GM21619 (cell line): ENCODE results near the gene SAMD10.
A peak's percentile ranks its signal among the peaks of the same experiment; 100 is the strongest.

Source experiments
- ATAC-seq: cut with Tn5 transposase; IDR thresholded peaks from one replicate; pipeline ENCODE4 v1.9.1; 2021; ENCODE audit not compliant: unreplicated experiment

Gene SAMD10

DNA sequence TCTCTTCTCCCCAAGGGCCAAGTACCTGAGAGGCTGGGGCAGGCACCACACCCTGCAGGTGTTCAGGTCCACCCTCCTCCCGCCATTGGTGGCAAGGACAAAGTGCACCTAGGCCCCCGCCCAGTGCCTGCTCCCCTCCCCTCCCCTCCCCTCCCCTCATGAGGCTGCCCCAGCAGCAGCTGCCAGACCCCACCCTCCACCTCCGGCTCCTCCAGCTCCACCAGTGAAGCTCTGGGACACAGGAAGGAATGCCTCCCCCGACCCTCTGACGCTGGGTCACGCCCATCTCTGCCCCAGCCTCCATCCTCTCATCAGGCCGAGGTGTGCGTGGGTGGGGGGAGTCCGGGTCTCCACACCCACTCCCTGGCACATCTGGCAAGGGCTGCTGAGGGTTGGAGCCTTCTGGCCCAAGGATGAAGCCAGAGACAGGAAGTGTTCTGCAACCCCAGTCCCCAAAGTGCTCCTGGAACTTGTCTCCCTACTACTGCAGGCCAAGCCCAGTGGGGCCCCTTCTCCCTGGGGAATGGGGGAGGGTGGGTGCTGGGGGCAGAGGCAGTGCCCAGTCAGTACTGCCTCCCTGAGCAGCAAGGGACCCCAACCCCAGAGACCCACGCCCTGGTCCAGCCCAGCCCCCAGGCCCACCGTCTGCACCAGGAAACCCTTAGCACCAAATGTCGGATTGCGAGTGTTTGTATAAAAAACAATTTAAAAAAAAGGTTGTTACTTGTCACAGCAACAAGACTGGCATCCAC is 21.6 kb downstream of the SAMD10 start:
- ATAC-seq, result no peak

DNA sequence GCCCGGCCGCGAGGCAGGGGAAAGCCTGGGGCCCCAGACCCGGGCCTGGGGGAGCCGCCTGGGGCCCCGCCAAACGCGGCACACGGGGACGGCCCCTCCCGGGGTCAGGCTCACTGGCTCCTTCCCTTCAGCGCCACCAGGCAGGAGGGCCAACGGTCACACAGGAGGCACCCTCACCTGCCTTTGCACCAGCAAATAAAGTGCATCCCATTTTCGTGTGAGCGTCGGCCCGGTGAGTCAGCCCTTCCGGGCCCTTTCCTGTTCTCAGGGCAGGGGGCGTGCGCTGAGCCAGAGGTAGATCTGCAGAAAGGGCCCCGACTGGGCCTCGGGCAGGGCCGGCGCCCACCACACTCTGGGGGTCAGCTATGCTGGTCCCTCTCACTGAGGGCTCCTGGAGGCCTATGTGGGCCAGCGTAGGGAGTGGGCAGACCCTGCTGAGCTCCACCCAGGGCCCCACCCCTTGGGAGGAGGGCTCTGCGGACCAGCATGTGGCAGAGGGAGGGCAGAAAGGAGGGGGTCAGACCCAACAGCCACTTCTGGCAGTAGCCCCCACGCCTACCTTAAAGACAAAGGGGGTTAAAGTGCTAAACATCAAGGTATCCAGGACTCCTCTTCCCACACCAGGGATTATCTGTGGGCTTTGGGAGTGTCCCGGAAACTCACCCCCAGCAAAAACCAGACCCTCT is 22.3 kb downstream of the SAMD10 start:
- peak; percentile 14 for ATAC-seq

DNA sequence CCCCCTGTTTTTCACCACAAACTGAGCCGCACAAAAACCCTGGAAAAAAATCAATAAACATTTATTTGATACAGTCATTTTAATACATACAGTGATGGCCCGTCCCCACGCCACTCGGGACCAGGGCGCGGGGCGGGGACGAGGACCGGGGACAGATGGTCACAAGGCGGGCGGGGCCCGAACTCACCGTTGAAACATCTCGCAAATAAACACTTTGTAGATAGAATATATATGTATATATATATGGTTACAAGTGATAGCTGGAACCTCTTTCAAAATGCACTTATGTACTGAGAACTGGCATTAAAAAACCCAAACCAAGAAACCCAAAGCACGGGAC is 22.8 kb downstream of the SAMD10 start:
- ATAC-seq, result peak; percentile 8

GRCh38 chr20:63955827-63956663 is 23.4 kb downstream of the SAMD10 start, which contains the start of gene UCKL1:
UCKL1 (minus strand) TSS chr20:63956416; CDS start chr20:63956372, 44 bp downstream.
- ATAC-seq, result peak; percentile 61

DNA sequence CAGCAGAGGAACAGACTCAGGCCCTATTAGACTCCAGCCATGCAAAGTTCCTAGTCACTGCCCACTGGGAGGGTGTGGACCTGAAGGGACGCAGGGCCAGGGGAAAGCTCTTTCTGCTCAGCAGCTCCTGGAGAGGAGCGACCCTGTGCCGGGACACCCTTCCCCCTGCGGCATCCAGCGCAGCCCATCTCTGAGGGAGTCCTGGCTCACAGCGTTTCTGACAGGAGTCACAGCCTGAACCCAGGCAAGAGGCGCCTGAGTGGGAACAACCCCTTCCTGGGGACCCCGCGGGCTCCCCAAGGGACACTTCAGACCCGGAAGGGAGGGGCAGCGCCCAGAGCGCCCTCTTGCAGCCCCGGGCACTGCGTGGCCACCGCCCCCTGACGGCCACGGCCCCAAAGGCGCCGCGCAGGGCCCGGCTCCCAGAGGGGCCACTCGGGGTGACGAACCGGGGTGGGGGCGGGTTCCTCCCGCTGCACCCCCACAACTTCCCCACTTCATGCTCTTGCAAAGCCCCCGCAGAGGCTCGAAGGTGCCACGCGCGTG is 24.1 kb downstream of the SAMD10 start:
- peak; percentile 10 for ATAC-seq

- ATAC-seq, result no peak
These were observed 25.5 kb downstream of the SAMD10 start for GRCh38 chr20:63953764-63954429.

DNA sequence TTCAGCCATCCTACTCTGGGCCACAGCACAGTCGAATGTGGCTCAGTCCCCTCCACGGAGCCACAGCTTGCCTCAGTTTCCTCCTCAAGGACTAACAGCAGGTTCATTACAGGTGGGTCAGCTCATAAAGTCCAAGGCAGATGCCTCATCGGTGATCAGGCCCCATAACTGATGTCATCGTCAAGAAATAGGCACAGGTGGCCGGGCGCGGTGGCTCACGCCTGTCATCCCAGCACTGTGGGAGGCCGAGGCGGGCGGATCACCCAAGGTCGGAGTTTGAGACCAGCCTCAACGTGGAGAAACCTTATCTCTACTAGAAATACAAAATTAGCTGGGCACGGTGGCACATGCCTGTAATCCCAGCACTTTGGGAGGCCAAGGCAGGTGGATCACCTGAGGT is 26.7 kb downstream of the SAMD10 start:
- no peak for ATAC-seq

DNA sequence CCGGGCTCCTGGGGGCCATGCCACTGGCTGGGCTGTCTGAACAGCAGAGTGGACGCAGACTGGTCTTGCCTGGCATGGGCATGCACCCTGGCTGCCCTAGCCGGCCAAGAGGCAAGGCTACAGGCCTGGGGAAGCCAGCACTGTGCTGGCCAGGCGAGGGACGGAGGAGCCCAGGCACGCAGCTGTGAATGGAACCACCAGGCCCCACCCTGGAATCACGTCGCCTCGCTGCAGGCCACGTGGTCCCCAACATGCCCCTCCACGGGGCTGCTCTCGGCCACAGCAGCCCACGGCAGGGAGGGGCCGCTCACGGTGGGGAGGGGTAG is 27.3 kb downstream of the SAMD10 start:
- ATAC-seq, result no peak

- ATAC-seq, result no peak
These were observed 27.8 kb downstream of the SAMD10 start for GRCh38 chr20:63951398-63952209.

DNA sequence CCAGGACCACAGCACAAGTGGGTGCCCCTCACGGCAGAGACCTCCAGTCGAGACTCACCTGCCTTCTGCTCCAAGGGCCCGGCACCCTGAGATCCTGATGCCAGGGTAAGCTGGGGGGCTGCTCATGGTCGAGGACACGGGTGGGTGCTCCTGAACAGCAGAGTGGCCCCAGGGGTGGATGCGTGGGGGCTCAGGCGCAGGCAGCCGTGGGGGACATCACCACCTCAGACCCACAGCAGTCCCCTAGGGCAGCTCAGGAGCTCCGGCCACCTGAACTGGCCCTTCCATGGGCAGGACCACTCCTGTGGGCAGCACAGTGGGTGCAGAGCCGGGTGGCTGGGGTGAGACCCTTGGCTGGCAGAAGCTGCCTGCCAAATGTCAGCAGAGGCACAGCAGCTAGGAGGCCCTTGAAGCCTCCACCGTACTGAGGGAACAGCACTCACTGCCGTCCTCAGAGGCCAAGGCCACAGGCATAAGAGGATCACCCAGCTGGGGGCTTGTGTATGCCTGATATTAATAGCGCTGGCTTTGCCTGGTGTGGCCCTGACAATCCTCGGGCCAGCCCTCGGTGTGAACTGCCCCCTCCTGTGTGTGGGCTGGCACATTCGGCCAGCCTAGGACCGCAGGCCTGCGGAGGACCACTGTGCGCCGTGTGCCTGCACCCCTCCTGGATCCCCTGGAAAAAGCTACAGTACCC is 28.6 kb downstream of the SAMD10 start:
- no peak for ATAC-seq

GRCh38 chr20:63947638-63948456 is 31.6 kb downstream of the SAMD10 start:
- ATAC-seq, result no peak

DNA sequence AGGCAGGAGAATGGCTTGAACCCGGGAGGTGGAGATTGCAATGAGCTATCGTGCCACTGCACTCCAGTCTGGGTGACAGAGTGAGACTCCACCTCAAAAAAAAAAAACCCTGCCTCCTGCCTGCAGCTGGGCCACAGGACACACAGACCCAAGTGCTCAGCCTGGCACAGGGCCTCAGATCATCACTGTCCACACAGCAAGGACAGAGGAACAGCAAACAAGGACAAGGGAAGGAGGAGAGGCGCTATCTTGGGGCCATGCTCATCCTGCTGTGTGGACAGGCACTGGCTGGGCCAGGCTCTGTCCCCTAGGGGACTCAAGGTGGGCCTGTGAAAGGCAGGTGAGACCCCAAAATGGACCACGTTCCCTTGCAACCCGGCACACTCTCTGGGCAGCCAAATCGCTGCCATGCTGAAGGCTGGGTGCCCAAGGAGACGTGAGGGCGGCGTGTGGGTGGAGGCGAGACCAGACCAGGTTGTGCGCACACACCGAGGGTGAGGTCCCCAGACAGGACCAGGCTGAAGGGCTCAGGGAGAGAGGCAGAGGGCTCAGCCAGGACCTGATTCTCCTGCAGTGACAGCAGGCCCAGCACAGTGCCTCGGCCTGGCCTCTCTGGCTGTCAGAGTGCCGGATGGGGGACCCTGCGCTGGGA is 32.3 kb downstream of the SAMD10 start:
- ATAC-seq, result no peak

DNA sequence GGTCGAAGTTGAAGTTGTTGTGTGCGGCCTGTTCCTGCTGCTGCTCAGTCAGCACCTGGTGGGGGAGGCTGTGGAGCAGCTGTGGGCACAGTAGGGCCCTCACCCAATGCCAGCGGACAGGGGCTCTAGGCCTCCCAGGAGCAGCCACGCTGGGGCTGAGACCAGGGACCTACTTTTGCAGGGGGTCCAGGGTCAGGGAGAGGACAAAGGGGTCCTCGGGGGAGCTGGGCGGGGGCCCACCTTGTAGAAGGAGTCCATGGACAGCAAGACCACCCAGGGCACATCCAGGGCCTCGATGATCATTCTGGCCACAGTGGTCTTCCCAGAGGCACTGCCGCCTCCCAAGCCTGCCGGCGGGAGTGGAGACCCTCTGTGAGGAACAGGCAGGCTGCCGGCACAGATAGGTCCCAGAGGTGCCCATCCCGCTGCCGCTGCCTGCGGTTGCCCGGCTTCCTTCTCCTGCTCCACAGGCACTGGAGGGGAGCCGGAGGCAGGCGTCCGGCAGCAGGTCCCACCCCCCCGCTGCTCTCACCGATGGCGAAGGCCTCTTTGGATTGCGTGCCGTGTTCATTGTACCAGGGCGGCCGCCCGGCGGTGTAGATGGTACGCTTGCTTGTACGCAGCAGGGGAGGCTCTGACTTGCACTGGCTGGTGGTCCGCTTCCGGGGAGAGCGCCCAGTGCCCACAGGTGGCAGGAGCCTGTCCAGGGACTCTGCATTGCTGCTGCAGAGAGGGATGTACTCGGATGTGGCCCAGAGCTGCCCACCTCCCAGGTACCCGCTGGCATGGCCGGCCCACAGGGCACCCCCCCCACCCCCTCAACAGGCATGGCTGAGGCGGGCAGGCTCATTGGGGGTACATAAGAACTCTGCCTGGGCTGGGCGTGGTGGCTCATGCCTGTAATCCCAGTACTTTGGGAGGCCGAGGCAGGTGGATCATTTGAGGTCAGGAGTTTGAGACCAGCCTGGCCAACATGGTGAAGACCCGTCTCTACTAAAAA is 33.2 kb downstream of the SAMD10 start:
- no peak for ATAC-seq

DNA sequence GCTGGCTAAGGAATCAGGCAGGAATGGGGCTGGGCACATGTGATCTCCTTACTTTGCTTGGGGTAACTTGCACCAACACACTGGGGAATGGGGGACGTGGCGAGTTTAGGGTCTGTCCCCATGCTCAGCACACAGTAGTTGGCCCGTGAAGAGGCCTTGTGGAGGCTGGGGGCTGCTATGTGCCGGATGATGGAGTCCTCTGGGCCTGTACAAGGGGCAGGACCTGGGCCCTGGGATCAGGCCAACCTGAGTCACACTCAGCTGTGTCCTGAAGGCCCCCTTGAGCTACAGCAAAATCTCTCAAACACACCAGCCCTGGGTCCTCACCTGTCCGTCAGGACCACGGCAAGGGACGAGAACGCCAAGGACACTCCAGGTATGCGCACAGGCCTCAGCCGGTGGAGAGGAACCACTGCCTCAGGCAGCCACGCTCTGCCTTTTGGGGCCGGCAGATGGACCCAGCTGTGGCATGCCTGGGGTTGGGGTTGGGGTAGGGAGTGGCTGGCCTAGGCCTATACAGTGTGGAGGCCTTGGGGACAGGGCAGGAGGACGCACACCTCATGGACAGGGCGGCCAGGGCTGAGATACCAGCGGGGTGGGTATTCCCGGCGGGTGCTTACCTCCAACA is 34.3 kb downstream of the SAMD10 start:
- no peak for ATAC-seq

DNA sequence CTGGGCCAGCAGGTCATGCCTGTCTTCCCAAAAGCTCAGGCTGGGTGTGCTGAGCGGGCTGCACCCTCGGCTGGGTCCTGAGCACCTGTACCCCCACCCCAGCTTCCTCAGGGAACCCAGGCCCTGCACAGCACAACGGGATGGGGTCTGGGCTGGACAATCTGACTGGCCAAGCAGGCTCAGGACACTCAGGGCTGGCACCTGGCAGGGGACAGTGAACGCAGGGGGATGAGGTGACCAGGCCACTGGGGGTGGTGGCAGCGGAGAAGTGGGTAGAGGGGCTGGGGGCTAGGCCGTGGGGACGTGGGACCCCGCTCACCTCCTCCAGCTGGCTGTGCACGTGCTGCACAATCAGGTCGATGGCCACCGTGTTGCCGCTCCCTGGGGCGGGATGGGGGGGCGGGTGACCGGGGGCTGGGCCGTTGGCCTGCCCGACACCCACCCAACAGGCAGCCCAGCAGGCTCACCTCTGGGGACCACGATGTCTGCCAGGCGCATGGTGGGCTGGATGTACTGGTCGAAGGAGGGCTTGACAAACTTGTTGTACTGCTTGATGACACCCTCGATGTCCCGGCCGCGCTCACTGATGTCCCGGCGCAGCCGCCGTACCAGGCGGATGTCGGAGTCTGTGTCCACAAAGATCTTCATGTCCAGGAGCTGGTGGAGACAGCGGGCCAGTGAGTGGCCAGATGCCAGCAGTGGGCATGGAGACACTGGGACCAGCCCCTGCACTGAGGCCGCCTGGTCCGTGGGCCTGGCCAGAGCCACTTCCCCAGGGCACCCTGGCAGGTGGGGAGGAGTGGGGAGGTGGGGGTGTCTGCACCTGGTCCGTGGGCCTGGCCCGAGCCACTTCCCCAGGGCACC is 35.1 kb downstream of the SAMD10 start:
- ATAC-seq, result no peak

- no peak for ATAC-seq
These were observed 35.7 kb downstream of the SAMD10 start for GRCh38 chr20:63943808-63944077.
